IPS-15b (cell line): ENCODE measurements around the gene EGFLAM.

Experiments
- H3K27me3 ChIP-seq: one replicate; pipeline ENCODE4 v1.6.1; 2013; ENCODE audit warnings: low read length; ENCODE audit not compliant: control insufficient read depth, insufficient read depth
- H3K36me3 ChIP-seq: one replicate; pipeline ENCODE4 v1.6.1; 2013; ENCODE audit warnings: low read length; ENCODE audit not compliant: control insufficient read depth, insufficient read depth
- H3K4me1 ChIP-seq: one replicate; pipeline ENCODE4 v1.6.1; 2013; ENCODE audit warnings: mild to moderate bottlenecking, low read length; ENCODE audit not compliant: control insufficient read depth, insufficient read depth
- H3K4me3 ChIP-seq: one replicate; pipeline ENCODE4 v1.5.1; 2013; ENCODE audit warnings: low read depth, low read length
- H3K9ac ChIP-seq: one replicate; pipeline ENCODE4 v1.6.1; 2013; ENCODE audit warnings: low read depth, mild to moderate bottlenecking, low read length
- H3K9me3 ChIP-seq: one replicate; pipeline ENCODE4 v1.6.1; 2013; ENCODE audit warnings: mild to moderate bottlenecking, low read length; ENCODE audit not compliant: control insufficient read depth, insufficient read depth

EGFLAM gene

DNA sequence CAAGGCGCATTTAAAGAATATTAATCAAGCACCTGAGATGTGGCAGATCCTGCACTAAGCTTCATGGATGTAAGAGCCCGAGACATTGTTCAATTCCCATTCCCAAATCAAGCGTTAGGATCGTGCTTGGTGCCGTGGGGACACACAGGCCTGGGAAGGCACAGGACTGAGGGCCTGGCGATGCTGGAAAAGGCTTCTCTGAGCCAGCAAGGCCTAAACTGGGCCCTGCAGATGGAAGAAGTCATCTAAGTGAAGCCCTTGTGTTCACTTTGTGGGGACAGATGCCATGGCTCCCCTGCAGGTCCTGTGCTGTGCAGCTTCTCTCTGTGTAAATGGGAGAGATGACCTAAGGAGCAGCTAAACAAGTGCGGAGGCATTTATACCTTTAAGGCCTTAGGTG is 214.2 kb downstream of the EGFLAM start:
- no peak overlapping the region for H3K4me3 ChIP-seq
- no peaks in the 10 kb centered on the region for H3K4me1 ChIP-seq
- H3K9me3 ChIP-seq = no peaks in the 10 kb centered on the region
- H3K36me3 ChIP-seq = no peaks in the 10 kb centered on the region
- H3K9ac ChIP-seq = no peak overlapping the region
- no peaks in the 10 kb centered on the region for H3K27me3 ChIP-seq

DNA sequence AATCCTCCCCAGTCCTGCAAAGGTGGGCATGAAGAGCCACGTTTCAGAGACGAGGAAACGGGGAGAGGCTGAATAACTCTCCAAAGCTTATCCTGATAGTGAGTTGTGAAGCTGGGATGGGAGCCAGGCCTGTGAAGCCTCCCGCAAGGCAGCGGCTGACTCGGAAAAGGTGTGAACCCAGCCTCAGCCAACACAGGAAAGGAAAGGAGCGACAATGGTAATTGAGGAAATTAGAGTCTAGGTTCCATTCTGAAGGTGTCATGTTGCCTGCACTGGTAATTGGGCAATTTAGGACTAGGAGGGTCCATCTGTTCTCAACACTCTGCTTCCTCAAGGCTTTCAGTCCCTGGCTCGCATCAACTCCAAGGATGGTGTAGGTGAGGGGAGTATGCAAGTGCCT is 214.6 kb downstream of the EGFLAM start:
- no peaks in the 10 kb centered on the region for H3K9me3 ChIP-seq
- no peaks in the 10 kb centered on the region for H3K27me3 ChIP-seq
- H3K9ac ChIP-seq = no peak overlapping the region
- no peaks in the 10 kb centered on the region for H3K36me3 ChIP-seq
- no peaks in the 10 kb centered on the region for H3K4me1 ChIP-seq
- no peak overlapping the region for H3K4me3 ChIP-seq

- H3K9me3 ChIP-seq = no peaks in the 10 kb centered on the region
- no peaks in the 10 kb centered on the region for H3K36me3 ChIP-seq
- no peak overlapping the region for H3K9ac ChIP-seq
- no peak overlapping the region for H3K4me3 ChIP-seq
- H3K4me1 ChIP-seq = peaks cover 2% of the 10 kb centered on the region
- no peaks in the 10 kb centered on the region for H3K27me3 ChIP-seq
Measured at GRCh38 chr5:38478166-38478565, 219.8 kb downstream of the EGFLAM start.

DNA sequence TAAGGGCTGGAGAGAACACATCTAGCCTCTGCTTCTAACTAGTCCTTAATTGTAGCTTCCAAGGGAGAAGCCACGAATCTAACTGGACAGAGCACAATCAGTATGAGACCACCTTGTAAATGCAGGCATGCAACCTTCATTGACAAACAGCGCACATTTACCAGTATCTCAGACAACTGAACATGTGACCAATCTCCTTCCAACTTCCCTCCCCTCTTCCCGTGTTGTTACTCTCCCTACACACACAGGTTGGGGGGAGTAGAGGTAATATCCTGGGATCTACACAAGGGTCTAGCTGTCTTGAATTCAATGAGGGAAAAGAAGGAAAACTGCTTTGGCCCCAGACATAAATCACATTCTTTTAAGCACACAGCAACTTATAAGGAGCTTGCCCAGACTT is 220.5 kb downstream of the EGFLAM start:
- Histone ChIP-seq H3K36me3 (no peaks in the 10 kb centered on the region), H3K27me3 (no peaks in the 10 kb centered on the region), H3K4me3 (no peak overlapping the region), H3K9ac (no peak overlapping the region), H3K9me3 (no peaks in the 10 kb centered on the region), H3K4me1 (peaks cover 2% of the 10 kb centered on the region)

DNA sequence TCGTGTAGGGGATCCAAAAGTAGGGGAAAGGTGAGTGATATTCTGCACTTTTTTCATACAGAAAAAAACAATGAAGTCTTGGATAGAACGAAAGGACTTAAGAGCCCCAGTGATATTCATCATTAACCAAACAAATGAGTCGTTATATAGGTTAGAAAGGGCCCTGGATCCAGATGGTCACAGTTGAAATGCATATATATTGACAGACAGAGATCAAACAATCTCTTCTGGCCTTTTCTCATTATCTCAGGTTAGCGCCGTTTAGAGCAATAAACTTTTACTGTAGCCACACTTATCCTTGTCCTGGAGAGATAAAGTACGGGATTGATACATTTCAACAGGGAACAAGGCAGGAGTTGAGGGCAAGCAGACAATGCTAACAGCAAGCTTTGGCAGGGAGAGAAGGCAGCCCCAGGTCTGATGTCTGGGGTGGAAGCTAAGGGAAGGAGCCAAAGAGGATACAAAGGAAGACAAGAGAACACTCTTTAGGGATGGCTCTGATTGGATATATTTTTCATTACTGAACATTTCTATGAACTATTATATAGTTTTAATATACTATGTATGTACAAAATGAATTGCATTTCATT is 221.1 kb downstream of the EGFLAM start:
- Histone ChIP-seq H3K4me1 (peaks cover 2% of the 10 kb centered on the region), H3K9me3 (no peaks in the 10 kb centered on the region), H3K27me3 (no peaks in the 10 kb centered on the region), H3K9ac (no peak overlapping the region), H3K36me3 (no peaks in the 10 kb centered on the region), H3K4me3 (no peak overlapping the region)

DNA sequence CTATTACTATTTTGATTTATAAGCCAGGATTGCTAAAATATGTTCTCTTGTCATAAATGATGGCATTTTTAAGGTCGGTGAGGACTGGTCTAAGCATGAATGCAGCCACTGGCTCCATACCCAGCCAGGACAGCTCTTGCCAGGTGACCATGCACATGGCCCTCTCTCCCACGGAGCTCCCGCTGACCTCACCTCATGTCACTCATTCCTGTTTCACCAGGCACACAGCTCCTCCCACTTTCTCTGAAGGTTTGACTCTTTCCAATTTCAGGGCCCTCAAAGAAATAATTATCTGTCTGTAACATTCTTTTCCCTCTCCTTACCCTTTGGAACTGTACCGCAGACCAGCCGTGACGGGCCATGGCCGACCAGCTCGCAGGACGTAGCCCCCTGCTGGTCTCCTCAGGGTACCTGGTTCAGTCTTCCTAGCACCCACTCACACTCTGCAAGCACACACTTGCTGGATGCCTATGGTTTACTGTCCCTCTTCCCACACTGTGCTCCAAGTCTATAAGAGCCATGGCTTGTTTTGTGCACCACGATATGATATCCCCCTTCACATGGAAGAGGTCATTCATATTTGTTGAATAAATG is 225.5 kb downstream of the EGFLAM start:
- no peaks in the 10 kb centered on the region for H3K36me3 ChIP-seq
- no peak overlapping the region for H3K9ac ChIP-seq
- H3K4me3 ChIP-seq = no peak overlapping the region
- H3K4me1 ChIP-seq = peaks cover 2% of the 10 kb centered on the region
- no peaks in the 10 kb centered on the region for H3K27me3 ChIP-seq
- H3K9me3 ChIP-seq = no peaks in the 10 kb centered on the region

GRCh38 chr5:38494175-38494574 is 235.8 kb downstream of the EGFLAM start:
- Histone ChIP-seq H3K4me1 (no peaks in the 10 kb centered on the region), H3K27me3 (no peaks in the 10 kb centered on the region), H3K9me3 (no peaks in the 10 kb centered on the region), H3K36me3 (peaks cover 2% of the 10 kb centered on the region), H3K4me3 (no peak overlapping the region), H3K9ac (no peak overlapping the region)

GRCh38 chr5:38494763-38495162 is 236.4 kb downstream of the EGFLAM start:
- Histone ChIP-seq H3K36me3 (peaks cover 2% of the 10 kb centered on the region), H3K27me3 (no peaks in the 10 kb centered on the region), H3K9me3 (no peaks in the 10 kb centered on the region), H3K9ac (no peak overlapping the region), H3K4me1 (no peaks in the 10 kb centered on the region), H3K4me3 (no peak overlapping the region)

- Histone ChIP-seq H3K9ac (no peak overlapping the region), H3K36me3 (peaks cover under 1% of the 10 kb centered on the region), H3K4me3 (no peak overlapping the region), H3K4me1 (no peaks in the 10 kb centered on the region), H3K9me3 (no peaks in the 10 kb centered on the region), H3K27me3 (no peaks in the 10 kb centered on the region)
Measured at GRCh38 chr5:38497946-38498345, 239.6 kb downstream of the EGFLAM start.

GRCh38 chr5:38500573-38501260 is 242.4 kb downstream of the EGFLAM start:
- no peaks in the 10 kb centered on the region for H3K27me3 ChIP-seq
- no peak overlapping the region for H3K4me3 ChIP-seq
- no peaks in the 10 kb centered on the region for H3K4me1 ChIP-seq

GRCh38 chr5:38506302-38506701 is 247.9 kb downstream of the EGFLAM start:
- no peaks in the 10 kb centered on the region for H3K4me1 ChIP-seq
- no peak overlapping the region for H3K4me3 ChIP-seq
- no peaks in the 10 kb centered on the region for H3K27me3 ChIP-seq
- no peaks in the 10 kb centered on the region for H3K9me3 ChIP-seq
- H3K36me3 ChIP-seq = no peaks in the 10 kb centered on the region
- H3K9ac ChIP-seq = no peak overlapping the region

More at GRCh38 chr5:38500573-38501260, 242.4 kb downstream of the EGFLAM start:
- Histone ChIP-seq H3K36me3 (no peaks in the 10 kb centered on the region), H3K9ac (no peak overlapping the region), H3K9me3 (no peaks in the 10 kb centered on the region)

DNA sequence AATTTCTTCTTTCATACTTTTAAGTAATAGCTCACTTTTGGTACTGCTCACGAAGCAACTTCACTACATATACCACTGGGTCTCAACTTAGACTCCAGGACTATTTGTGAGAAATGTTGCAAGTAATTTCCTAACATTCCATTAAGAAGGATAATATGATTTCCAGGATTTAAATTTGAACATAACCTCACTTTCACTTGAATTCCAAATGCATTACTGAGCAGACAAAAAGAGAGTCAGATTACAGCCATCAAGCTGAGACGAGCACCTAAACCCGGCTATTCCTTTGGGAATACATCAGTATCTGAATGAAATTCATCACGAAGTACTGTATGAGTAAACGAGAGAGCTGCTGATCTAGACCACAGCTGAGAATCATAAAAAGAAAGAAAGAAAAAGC is 250.8 kb downstream of the EGFLAM start:
- Histone ChIP-seq H3K4me3 (no peak overlapping the region), H3K4me1 (no peaks in the 10 kb centered on the region), H3K9me3 (no peaks in the 10 kb centered on the region), H3K27me3 (no peaks in the 10 kb centered on the region), H3K9ac (no peak overlapping the region), H3K36me3 (no peaks in the 10 kb centered on the region)
